ENCODE results near the gene FGFR3. TPM values are rescaled to one million over a fixed set of nuclear protein-coding genes. Genes with fewer than 3 reads are reported as not detected.
A peak's percentile ranks its signal among the peaks of the same experiment; 100 is the strongest.

The FGFR3 gene
- total and polyA plus RNA-seq, 10 of the 15 experiments (the other 5 are each of a cell fraction or from before 2014, with no cell fraction given), result 0.05 to 0.33 (median 0.18) TPM; not detected in 6

DNA sequence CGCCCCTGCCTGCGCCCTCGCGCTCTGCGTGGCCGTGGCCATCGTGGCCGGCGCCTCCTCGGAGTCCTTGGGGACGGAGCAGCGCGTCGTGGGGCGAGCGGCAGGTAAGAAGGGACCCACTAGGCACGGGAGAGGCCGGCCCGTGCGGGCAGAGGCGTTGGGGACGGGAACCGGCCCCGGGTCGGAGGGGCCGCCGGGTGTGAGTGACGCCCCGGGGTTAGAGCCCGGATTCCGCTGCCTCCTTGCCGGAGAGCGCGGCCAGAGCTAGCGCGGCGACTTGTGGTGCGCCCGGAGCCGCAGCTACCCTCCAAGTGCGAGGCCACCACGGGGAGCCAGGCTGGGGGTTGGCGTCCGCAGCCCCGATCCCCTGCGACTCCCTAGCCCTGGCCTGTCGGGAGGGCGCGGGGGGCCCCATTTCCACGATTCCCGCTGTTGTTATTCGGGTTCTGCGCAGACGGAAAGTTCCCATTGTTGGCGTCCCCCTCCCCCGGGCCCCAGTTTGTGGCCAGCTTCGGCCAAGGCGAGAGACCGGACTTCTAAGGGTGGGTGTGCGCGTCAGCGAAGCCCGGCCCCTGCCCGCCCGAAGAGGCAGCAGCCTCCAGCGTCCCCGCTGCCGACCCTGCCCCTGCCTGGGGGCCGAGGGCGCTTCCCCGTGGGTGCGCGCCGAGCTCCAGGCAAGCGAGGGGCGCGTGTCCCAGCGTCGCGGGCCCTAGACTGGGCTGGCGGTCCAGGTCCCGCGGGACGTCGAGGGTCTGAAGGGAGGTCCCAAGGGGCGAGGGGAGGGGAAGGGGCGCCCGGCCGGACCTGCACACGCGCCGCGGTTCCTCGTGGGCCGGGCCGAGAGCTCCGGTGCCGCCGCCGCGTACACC is 1.1 kb downstream of the FGFR3 start:
- H3K9ac ChIP-seq (ENCODE audit: control insufficient read depth, insufficient read depth, low read length), result no peak overlapping the region

DNA sequence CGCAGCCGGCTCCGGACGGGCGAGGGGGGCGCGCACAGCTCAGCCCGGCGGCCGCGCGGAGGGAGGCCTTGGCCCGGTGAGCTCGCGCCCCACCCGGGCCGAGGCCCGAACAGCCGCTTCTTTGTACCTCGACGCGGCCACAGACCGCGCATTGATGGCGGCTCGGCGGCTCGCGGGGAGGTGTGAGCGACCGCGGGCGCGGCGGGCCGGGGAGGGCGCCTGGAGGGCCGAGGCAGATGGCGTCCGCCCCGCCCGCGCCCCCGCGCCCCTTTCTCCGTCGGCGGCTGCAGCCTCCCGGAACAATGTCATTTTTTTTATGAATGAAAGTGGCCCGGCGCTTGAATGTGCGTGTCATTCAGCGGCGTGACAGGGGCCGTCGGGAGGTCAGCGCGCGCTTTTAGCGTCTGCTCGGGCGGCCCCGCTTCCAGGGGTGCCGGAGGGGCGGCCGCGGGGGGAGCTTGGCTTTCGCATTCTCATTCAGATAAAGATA is 1.8 kb downstream of the FGFR3 start:
- Histone ChIP-seq H3K4me2 (ENCODE audit: control insufficient read depth, insufficient read depth) (no peak overlapping the region), H3K4me3 (no peak overlapping the region), H3K9me3 (replicated peaks; ENCODE audit: control insufficient read depth, insufficient read depth, low read length) (no peaks in the 10 kb centered on the region), H3K4me1 (ENCODE audit: control insufficient read depth, insufficient read depth, low read length) (no peaks in the 10 kb centered on the region), H3K27ac (ENCODE audit: control insufficient read depth, insufficient read depth) (no peak overlapping the region), H3K9ac (ENCODE audit: control insufficient read depth, insufficient read depth, low read length) (no peak overlapping the region), H2AFZ (ENCODE audit: control insufficient read depth, low read depth, low read length) (no peak overlapping the region), H3K79me2 (ENCODE audit: control insufficient read depth, insufficient read depth, low read length) (no peaks in the 10 kb centered on the region), H4K20me1 (ENCODE audit: control insufficient read depth, insufficient read depth) (no peaks in the 10 kb centered on the region), H3K27me3 (replicated peaks in 1 of 2; ENCODE audit: control insufficient read depth in 2 of 2, insufficient read depth in 2 of 2, low read length in 1 of 2) (peaks cover 8 to 12% of the 10 kb centered on the region in 2 experiments), H3K36me3 (ENCODE audit: control insufficient read depth in 2 of 2, insufficient read depth in 2 of 2, low read length in 1 of 2) (no peaks in the 10 kb centered on the region)
- intact Hi-C loops (cut with micrococcal nuclease; ENCODE audit: unreplicated experiment) (no loop called here), in situ Hi-C loops (cut with MboI) (no loop called here)
- no TSS peak for BruUV-seq (replicated peaks)
- ChIA-PET POLR2A (interaction anchor here (0.6 kb wide), 1 partner anchor 39 kb away, joined by 3 read pairs; no protein-coding TSS in a partner anchor), SMC1A (ENCODE audit: uncharacterized antibody, unreplicated experiment) (no interaction called here), CTCF (no interaction called here), RAD21 (ENCODE audit: unreplicated experiment) (no interaction called here)
- ATAC-seq (peak; percentile 9; the same call in 2 of the 3 replicates), DNase-seq (ENCODE audit: low read depth, low spot score) (no peak), FAIRE-seq (no peak)
- WGBS (ENCODE audit: insufficient coverage, insufficient replicate concordance, low lambda C conversion rate, missing lambda C conversion rate), result under 1% methylated on average over 43 of the region's 68 CpGs
- no peak for TF ChIP-seq ETV6 (conservative IDR thresholded peaks at IDR 0.05 in 1 of 2, IDR thresholded peaks at IDR 0.05 in 1 of 2; ENCODE audit: borderline replicate concordance in 1 of 2, low read depth in 1 of 2)
- TF ChIP-seq NFIC (IDR thresholded peaks at IDR 0.05; ENCODE audit: low read depth, low read length), result no peak
- TF ChIP-seq IRF4 (IDR thresholded peaks at IDR 0.05; ENCODE audit: low read depth, low read length), result no peak
- TF ChIP-seq HDAC6 (IDR thresholded peaks at IDR 0.05; ENCODE audit: unreplicated experiment), result no peak
- no peak for TF ChIP-seq TARDBP (IDR thresholded peaks at IDR 0.05; ENCODE audit: borderline replicate concordance)
- TF ChIP-seq TCF7 (IDR thresholded peaks at IDR 0.05; ENCODE audit: borderline replicate concordance), result no peak
- no peak for TF ChIP-seq BHLHE40 (IDR thresholded peaks at IDR 0.05; ENCODE audit: borderline replicate concordance in 1 of 2, low read depth in 2 of 2, low read length in 1 of 2)
- TF ChIP-seq LARP7 (IDR thresholded peaks at IDR 0.05), result no peak
- no peak for TF ChIP-seq JUND (IDR thresholded peaks at IDR 0.05; ENCODE audit: low read depth, low read length)
- TF ChIP-seq, protein P1, sequence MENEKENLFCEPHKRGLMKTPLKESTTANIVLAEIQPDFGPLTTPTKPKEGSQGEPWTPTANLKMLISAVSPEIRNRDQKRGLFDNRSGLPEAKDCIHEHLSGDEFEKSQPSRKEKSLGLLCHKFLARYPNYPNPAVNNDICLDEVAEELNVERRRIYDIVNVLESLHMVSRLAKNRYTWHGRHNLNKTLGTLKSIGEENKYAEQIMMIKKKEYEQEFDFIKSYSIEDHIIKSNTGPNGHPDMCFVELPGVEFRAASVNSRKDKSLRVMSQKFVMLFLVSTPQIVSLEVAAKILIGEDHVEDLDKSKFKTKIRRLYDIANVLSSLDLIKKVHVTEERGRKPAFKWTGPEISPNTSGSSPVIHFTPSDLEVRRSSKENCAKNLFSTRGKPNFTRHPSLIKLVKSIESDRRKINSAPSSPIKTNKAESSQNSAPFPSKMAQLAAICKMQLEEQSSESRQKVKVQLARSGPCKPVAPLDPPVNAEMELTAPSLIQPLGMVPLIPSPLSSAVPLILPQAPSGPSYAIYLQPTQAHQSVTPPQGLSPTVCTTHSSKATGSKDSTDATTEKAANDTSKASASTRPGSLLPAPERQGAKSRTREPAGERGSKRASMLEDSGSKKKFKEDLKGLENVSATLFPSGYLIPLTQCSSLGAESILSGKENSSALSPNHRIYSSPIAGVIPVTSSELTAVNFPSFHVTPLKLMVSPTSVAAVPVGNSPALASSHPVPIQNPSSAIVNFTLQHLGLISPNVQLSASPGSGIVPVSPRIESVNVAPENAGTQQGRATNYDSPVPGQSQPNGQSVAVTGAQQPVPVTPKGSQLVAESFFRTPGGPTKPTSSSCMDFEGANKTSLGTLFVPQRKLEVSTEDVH (IDR thresholded peaks at IDR 0.05; ENCODE audit: low read depth, partially characterized antibody), result no peak

More for the DNA sequence above, 1.1 kb downstream of the FGFR3 start:
- Histone ChIP-seq H3K4me3 (no peak overlapping the region), H3K27me3 (replicated peaks in 1 of 2; ENCODE audit: control insufficient read depth in 2 of 2, insufficient read depth in 2 of 2, low read length in 1 of 2) (peaks cover 8 to 12% of the 10 kb centered on the region in 2 experiments), H4K20me1 (ENCODE audit: control insufficient read depth, insufficient read depth) (no peaks in the 10 kb centered on the region), H3K79me2 (ENCODE audit: control insufficient read depth, insufficient read depth, low read length) (no peaks in the 10 kb centered on the region), H3K4me2 (ENCODE audit: control insufficient read depth, insufficient read depth) (peak overlapping the region; percentile 60; the same call in 1 of the 2 replicates), H2AFZ (ENCODE audit: control insufficient read depth, low read depth, low read length) (no peak overlapping the region), H3K36me3 (ENCODE audit: control insufficient read depth in 2 of 2, insufficient read depth in 2 of 2, low read length in 1 of 2) (no peaks in the 10 kb centered on the region), H3K4me1 (ENCODE audit: control insufficient read depth, insufficient read depth, low read length) (no peaks in the 10 kb centered on the region), H3K27ac (ENCODE audit: control insufficient read depth, insufficient read depth) (no peak overlapping the region), H3K9me3 (replicated peaks; ENCODE audit: control insufficient read depth, insufficient read depth, low read length) (no peaks in the 10 kb centered on the region)
- SMC1A ChIA-PET (ENCODE audit: uncharacterized antibody, unreplicated experiment), result no interaction called here
- RAD21 ChIA-PET (ENCODE audit: unreplicated experiment), result no interaction called here
- BruUV-seq (replicated peaks), result no TSS peak
- 19% methylated on average over 76 of the region's 101 CpGs for WGBS (ENCODE audit: insufficient coverage, insufficient replicate concordance, low lambda C conversion rate, missing lambda C conversion rate)
- intact Hi-C loops (cut with micrococcal nuclease; ENCODE audit: unreplicated experiment) (no loop called here), in situ Hi-C loops (cut with MboI) (no loop called here)
- FAIRE-seq (no peak), ATAC-seq (no peak), DNase-seq (ENCODE audit: low read depth, low spot score) (no peak)
- TF ChIP-seq SP1 (IDR thresholded peaks at IDR 0.05; ENCODE audit: low read depth, low read length) (no peak), SUZ12 (IDR thresholded peaks at IDR 0.05; ENCODE audit: unreplicated experiment) (peak; percentile 79)
- POLR2A ChIA-PET, result interaction anchor here (0.6 kb wide), 1 partner anchor 39 kb away, joined by 3 read pairs; no protein-coding TSS in a partner anchor
- CTCF ChIA-PET, result no interaction called here
